Spleen (tissue), 11 donors: ENCODE measurements around the gene ACOX3. TPM values are rescaled to one million over a fixed set of nuclear protein-coding genes. Genes with fewer than 3 reads are reported as not detected.

Experiments
- DNase-seq: peaks from one replicate; pipeline ENCODE4 v3.0.0-alpha.2; 2020
- H3K27ac ChIP-seq, 8 donors: fragments of 200-600 bp; sonication (generic) in 7 of 8; 1 replicate in 4 of 8; 2 replicates in 4 of 8; pipeline versions ENCODE4 v1.5.0 to v1.8.0; 2016 to 2021; ENCODE audit warnings: inconsistent platforms in 4 of 8, mild to moderate bottlenecking in 4 of 8, moderate library complexity in 1 of 8
- H3K27me3 ChIP-seq, 7 donors: fragments of 200-600 bp; sonication (generic) in 6 of 7; replicated peaks in 1 of 7; 1 replicate in 4 of 7; 2 replicates in 3 of 7; pipeline versions ENCODE4 v1.5.0 to v1.8.0; 2016 to 2021; ENCODE audit warnings: inconsistent platforms in 3 of 7, mild to moderate bottlenecking in 1 of 7
- H3K36me3 ChIP-seq, 6 donors: fragments of 200-600 bp; sonication (generic) in 5 of 6; 1 replicate in 4 of 6; 2 replicates in 2 of 6; pipeline versions ENCODE4 v1.5.0 to v1.8.0; 2016 to 2021; ENCODE audit warnings: inconsistent platforms in 2 of 6
- H3K4me1 ChIP-seq, 6 donors: fragments of 200-600 bp; sonication (generic) in 5 of 6; 1 replicate in 3 of 6; 2 replicates in 3 of 6; pipeline versions ENCODE4 v1.5.0 to v1.8.0; 2016 to 2021; ENCODE audit warnings: inconsistent platforms in 3 of 6
- H3K4me3 ChIP-seq, 8 donors: fragments of 200-600 bp; sonication (generic) in 7 of 8; 1 replicate in 4 of 8; 2 replicates in 4 of 8; pipeline versions ENCODE4 v1.5.0 to v1.8.0; 2016 to 2021; ENCODE audit warnings: inconsistent platforms in 4 of 8, mild to moderate bottlenecking in 4 of 8, moderate library complexity in 2 of 8
- H3K9me3 ChIP-seq, 8 donors: fragments of 200-600 bp; sonication (generic) in 7 of 8; 1 replicate in 4 of 8; 2 replicates in 4 of 8; pipeline versions ENCODE4 v1.5.0 to v1.8.0; 2016 to 2021; ENCODE audit warnings: inconsistent platforms in 4 of 8
- POLR2A ChIP-seq, 3 donors: fragments of 450-650 bp; IDR thresholded peaks; one replicate each; pipeline ENCODE4 v1.5.1; 2017; ENCODE audit warnings: antibody characterized with exemption in 3 of 3, mild to moderate bottlenecking in 1 of 3
- POLR2AphosphoS5 ChIP-seq, 3 donors: sonication (generic); formaldehyde crosslinking; IDR thresholded peaks; one replicate each; pipeline ENCODE4 v1.5.1; 2017; ENCODE audit warnings: antibody characterized with exemption in 3 of 3
- WGBS, 5 donors: extraction: QIAGEN DNeasy Blood & Tissue Kit in 3 of 5; methylation state at CpG; one replicate each; pipeline versions ENCODE4 v1.1.5 to v1.1.7; 2013 to 2018; 5-methylcytosine and 5-hydroxymethylcytosine counted together
- intact Hi-C: fragments of 100-400 bp; cut with DNase I; formaldehyde crosslinking; loops from one replicate; pipeline ENCODE4 v1.15.0; 2023; ENCODE audit warnings: low total_unique reads
- polyA plus RNA-seq, 3 donors: library from polyadenylated mRNA; stranded (reverse); fragments of 200-250 nt; gene quantifications; one replicate each; pipeline ENCODE4 v1.2.1, GENCODE V29; 2013
- total RNA-seq, 7 donors: library from RNA; depleted of rRNA in 3 of 7; stranded (reverse); fragments of >200 nt in 3 of 7; fragmentation: NEBNext Ultra II Directional in 4 of 7; extraction: Animal tissue kit (Norgen Biotek cat#: 25700) in 4 of 7; gene quantifications; one replicate each; pipeline versions ENCODE4 v1.1.0 to v1.2.1, GENCODE V29; 2016 to 2021
- TF ChIP-seq, protein P1 (sequence below), 11 experiments: fragments of 200-600 bp in 7 of 11; fragments of 450-650 bp in 4 of 11; sonication (generic) in 4 of 11; IDR thresholded peaks in 8 of 11; conservative IDR thresholded peaks in 3 of 11; 1 replicate in 7 of 11; 2 replicates in 4 of 11; pipeline versions ENCODE4 v1.4.0 to v1.8.0; 2016 to 2021; ENCODE audit warnings: antibody characterized with exemption in 11 of 11, inconsistent platforms in 4 of 11, mild to moderate bottlenecking in 1 of 11
- donor health status: healthy with polysubstance abuse.
- donor health status: DM: no; HTN: no; CAD: no; lungs with moderate emphysema.
- donor health status: DM: no; HTN: no; CAD: no.
- donor health status: Bipolar disorder and iron deficiency.
- donor health status: healthy.
- donor health status: DM: no; HTN: no; CAD: no.
- donor health status: DM: yes; HTN: yes; CAD: no.

The ACOX3 gene
- total and polyA plus RNA-seq, 10 donors, result 11.3 to 26.5 (median 19.7) TPM

DNA sequence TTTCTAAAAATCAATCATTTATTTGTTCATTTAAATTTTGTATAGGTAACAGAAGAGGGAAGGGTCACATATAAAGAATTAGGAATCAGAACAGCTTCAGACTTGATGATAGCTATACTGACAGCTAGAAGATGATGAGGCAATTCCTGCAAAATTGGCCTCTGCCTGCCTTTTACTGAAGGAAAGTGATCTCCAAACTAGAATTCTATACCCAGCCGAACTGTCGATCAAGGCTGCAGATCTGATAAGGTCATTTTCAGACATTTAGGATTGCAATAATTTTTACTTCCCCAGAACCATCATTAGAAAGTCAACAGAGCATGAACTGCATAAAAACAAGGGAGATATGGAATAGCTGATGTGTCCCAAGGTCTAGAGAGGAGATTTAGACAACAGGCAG lies 104.7 kb downstream of the ACOX3 start:
- H3K4me3 ChIP-seq, result no peak overlapping the region
- no peak for DNase-seq
- intact Hi-C loops, result no loop called here
- TF ChIP-seq, protein P1, sequence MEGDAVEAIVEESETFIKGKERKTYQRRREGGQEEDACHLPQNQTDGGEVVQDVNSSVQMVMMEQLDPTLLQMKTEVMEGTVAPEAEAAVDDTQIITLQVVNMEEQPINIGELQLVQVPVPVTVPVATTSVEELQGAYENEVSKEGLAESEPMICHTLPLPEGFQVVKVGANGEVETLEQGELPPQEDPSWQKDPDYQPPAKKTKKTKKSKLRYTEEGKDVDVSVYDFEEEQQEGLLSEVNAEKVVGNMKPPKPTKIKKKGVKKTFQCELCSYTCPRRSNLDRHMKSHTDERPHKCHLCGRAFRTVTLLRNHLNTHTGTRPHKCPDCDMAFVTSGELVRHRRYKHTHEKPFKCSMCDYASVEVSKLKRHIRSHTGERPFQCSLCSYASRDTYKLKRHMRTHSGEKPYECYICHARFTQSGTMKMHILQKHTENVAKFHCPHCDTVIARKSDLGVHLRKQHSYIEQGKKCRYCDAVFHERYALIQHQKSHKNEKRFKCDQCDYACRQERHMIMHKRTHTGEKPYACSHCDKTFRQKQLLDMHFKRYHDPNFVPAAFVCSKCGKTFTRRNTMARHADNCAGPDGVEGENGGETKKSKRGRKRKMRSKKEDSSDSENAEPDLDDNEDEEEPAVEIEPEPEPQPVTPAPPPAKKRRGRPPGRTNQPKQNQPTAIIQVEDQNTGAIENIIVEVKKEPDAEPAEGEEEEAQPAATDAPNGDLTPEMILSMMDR (IDR thresholded peaks at IDR 0.05 in 8 of 11, conservative IDR thresholded peaks at IDR 0.05 in 3 of 11), result no peak
- TF ChIP-seq POLR2AphosphoS5 (IDR thresholded peaks at IDR 0.05) (no peak), POLR2A (IDR thresholded peaks at IDR 0.05) (no peak)
- H3K36me3 ChIP-seq, result no peaks in the 10 kb centered on the region
- no peaks in the 10 kb centered on the region for H3K4me1 ChIP-seq
- H3K27me3 ChIP-seq, result peaks cover 0 to 10% (median 0%) of the 10 kb centered on the region in 7 donors
- peaks cover 0 to 31% (median 11%) of the 10 kb centered on the region in 8 donors for H3K9me3 ChIP-seq
- H3K27ac ChIP-seq, result no peak overlapping the region
- WGBS, 5 donors, result 92 to 100% (median 97%) methylated on average over 2 of the region's 2 CpGs

DNA sequence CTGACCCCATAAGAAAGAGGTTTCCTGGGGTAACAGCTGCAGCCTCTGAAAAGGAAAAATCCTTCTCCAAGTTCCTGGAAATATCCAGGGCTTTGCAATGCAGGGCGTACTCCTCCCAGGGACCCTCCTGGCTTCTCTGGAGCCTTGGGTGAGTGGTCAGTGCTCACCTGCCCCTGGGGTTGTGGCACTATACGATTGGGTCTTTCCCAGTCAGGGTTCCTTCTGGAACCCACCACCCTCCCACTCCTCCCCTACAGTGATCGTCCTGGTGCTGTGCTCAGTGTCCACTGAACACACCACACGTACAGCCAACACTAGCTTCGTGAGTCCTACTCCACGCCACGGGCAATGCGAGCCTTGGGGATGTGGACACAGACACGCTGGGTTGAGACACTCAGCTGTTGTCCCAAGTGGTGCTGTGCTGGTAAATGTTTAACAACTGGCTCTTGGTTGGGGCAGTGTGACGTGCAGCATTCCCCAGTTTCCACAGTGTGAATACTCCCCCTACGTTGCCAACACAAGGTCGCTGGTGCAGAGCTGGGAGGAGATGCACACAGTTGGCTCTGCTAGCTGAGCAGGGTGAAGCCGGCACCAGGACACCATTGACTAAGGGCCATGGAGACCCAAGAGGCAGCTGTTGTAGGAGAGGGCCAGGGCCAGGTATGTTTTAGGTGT lies 105.6 kb downstream of the ACOX3 start:
- H3K36me3 ChIP-seq, result no peaks in the 10 kb centered on the region
- no peak overlapping the region for H3K4me3 ChIP-seq
- intact Hi-C loops, result no loop called here
- 88 to 95% (median 93%) methylated on average over 12 to 13 of the region's 13 CpGs for WGBS, 5 donors
- H3K9me3 ChIP-seq, result peaks cover 0 to 31% (median 11%) of the 10 kb centered on the region in 8 donors
- no peak overlapping the region for H3K27ac ChIP-seq
- no peak for DNase-seq
- H3K4me1 ChIP-seq, result peaks cover 0 to 5% (median 0%) of the 10 kb centered on the region in 6 donors
- TF ChIP-seq POLR2AphosphoS5 (IDR thresholded peaks at IDR 0.05), result no peak
- TF ChIP-seq, protein P1 (IDR thresholded peaks at IDR 0.05 in 8 of 11, conservative IDR thresholded peaks at IDR 0.05 in 3 of 11), result no peak
- TF ChIP-seq POLR2A (IDR thresholded peaks at IDR 0.05), result no peak
- H3K27me3 ChIP-seq, result peaks cover 0 to under 1% (median 0%) of the 10 kb centered on the region in 7 donors

DNA sequence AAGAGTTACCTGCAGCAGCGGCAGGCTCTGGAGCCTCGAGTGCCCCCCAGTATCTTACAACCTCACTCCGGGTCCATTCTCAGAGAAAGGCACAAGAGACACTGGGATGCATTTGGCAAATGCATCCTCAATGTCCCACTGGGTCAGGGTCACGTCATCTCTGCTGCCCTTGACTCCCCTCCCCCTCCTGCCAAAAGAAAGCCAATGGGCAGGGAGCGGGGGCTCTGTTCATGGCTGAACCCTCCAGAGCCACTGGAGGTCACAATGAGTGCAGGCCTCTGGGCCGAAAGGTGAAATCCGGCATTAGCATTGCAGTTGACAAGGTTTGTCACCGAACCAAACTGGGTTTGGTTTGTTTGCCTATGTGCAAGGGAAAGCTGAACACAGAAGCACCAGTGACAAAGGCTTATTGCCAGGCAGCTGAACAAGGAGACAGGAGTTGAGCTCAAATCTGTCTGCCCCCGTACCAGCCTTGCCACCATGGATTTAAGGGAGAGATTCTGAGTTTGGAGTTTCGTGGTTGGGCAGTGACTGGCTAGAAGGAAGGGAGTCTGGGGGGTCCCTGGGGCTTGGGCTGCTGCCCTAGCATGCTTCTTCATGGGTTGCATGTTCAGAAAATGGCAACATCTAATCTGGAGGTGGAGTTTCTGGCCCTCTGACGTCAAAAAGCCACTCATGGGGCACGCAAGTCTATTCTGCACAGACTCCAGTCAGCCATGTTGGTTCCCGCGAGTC lies 106.6 kb downstream of the ACOX3 start:
- intact Hi-C loops, result no loop called here
- TF ChIP-seq POLR2AphosphoS5 (IDR thresholded peaks at IDR 0.05) (no peak), POLR2A (IDR thresholded peaks at IDR 0.05) (no peak)
- TF ChIP-seq, protein P1 (IDR thresholded peaks at IDR 0.05 in 8 of 11, conservative IDR thresholded peaks at IDR 0.05 in 3 of 11), result no peak
- Histone ChIP-seq H3K4me1 (peaks cover 0 to 5% (median 0%) of the 10 kb centered on the region in 6 donors), H3K9me3 (peaks cover 0 to 31% (median 11%) of the 10 kb centered on the region in 8 donors), H3K27ac (no peak overlapping the region), H3K4me3 (no peak overlapping the region), H3K27me3 (no peaks in the 10 kb centered on the region), H3K36me3 (no peaks in the 10 kb centered on the region)
- peak; percentile 31 for DNase-seq
- 83 to 92% (median 85%) methylated on average over 14 of the region's 14 CpGs for WGBS, 5 donors

DNA sequence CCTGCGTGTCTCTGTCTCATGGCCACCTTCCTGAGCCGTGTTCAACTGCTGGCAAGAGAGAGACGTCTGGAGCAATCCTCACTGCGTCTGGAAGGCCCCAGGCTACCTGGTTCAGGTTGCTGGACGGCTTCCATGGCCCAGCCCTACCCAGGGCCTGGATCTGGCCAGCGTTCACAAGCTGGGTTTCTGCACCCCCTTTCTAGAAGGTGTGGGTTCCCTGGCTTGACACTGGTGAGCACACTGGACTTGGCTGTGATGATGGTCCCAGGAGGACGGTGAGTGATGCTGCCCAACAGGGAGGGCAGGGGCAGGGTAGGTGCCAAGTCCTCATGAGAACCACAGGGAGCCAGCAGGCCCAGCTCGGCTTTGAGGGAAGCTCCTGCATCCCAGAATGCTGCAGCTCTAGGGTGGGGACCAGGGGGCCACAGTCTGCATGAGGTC lies 107.6 kb downstream of the ACOX3 start:
- TF ChIP-seq POLR2AphosphoS5 (IDR thresholded peaks at IDR 0.05) (no peak), POLR2A (IDR thresholded peaks at IDR 0.05) (no peak)
- TF ChIP-seq, protein P1 (IDR thresholded peaks at IDR 0.05 in 8 of 11, conservative IDR thresholded peaks at IDR 0.05 in 3 of 11), result no peak
- H3K36me3 ChIP-seq, result no peaks in the 10 kb centered on the region
- no peak overlapping the region for H3K27ac ChIP-seq
- WGBS, 5 donors, result 70 to 82% (median 77%) methylated on average over 6 to 8 of the region's 8 CpGs
- peaks cover 0 to 5% (median 0%) of the 10 kb centered on the region in 6 donors for H3K4me1 ChIP-seq
- intact Hi-C loops, result no loop called here
- peaks cover 0 to 31% (median 11%) of the 10 kb centered on the region in 8 donors for H3K9me3 ChIP-seq
- H3K27me3 ChIP-seq, result no peaks in the 10 kb centered on the region
- DNase-seq, result no peak
- no peak overlapping the region for H3K4me3 ChIP-seq
